NK-92 (cell line): ENCODE results near the gene NUDT6.
"Not testable (repeated sequence)": the region's sequence is repeated elsewhere in the genome, so short reads cannot be mapped to it uniquely, and the experiment has no call there.

Experiments
- DNase-seq: peaks from one replicate; lab custom pipeline; 2025; ENCODE audit not compliant: unreplicated experiment; lab: John Stamatoyannopoulos, UW

The NUDT6 gene

GRCh38 chr4:122879001-122879400 is 43.4 kb downstream of the NUDT6 start:
- no peak for DNase-seq

GRCh38 chr4:122876456-122876855 is 45.9 kb downstream of the NUDT6 start:
- no peak for DNase-seq

- DNase-seq: no peak
These were observed 46.4 kb downstream of the NUDT6 start for GRCh38 chr4:122875949-122876348.

- DNase-seq: no peak
These were observed 48.4 kb downstream of the NUDT6 start for GRCh38 chr4:122873821-122874593.

GRCh38 chr4:122873146-122873545 is 49.3 kb downstream of the NUDT6 start:
- DNase-seq: no peak

- not testable (repeated sequence) for DNase-seq
These were observed 54.2 kb downstream of the NUDT6 start for GRCh38 chr4:122868235-122868634.

- DNase-seq: no peak
These were observed 57.0 kb downstream of the NUDT6 start for GRCh38 chr4:122865425-122865824.

- no peak for DNase-seq
These were observed 58.8 kb downstream of the NUDT6 start for GRCh38 chr4:122863639-122864038.

- no peak for DNase-seq
These were observed 61.0 kb downstream of the NUDT6 start for GRCh38 chr4:122861172-122861943.

GRCh38 chr4:122858705-122859104 is 63.7 kb downstream of the NUDT6 start:
- no peak for DNase-seq

GRCh38 chr4:122857160-122857559 is 65.2 kb downstream of the NUDT6 start:
- DNase-seq: no peak

GRCh38 chr4:122855353-122855890 is 67.0 kb downstream of the NUDT6 start:
- DNase-seq: no peak

- no peak for DNase-seq
These were observed 67.7 kb downstream of the NUDT6 start for GRCh38 chr4:122854447-122855352.

- DNase-seq: no peak
These were observed 70.8 kb downstream of the NUDT6 start for GRCh38 chr4:122851568-122851967.

GRCh38 chr4:122849789-122850188 is 72.6 kb downstream of the NUDT6 start:
- DNase-seq: not testable (repeated sequence)

- DNase-seq: no peak
These were observed 74.5 kb downstream of the NUDT6 start for GRCh38 chr4:122847931-122848330.

- DNase-seq: no peak
These were observed 76.6 kb downstream of the NUDT6 start for GRCh38 chr4:122845760-122846159.

GRCh38 chr4:122845066-122845465 is 77.3 kb downstream of the NUDT6 start:
- DNase-seq: no peak

GRCh38 chr4:122844391-122844790 is 78.0 kb downstream of the NUDT6 start:
- not testable (repeated sequence) for DNase-seq

GRCh38 chr4:122842984-122843531 is 79.3 kb downstream of the NUDT6 start:
- DNase-seq: no peak
